Stimulated activated CD8-positive, alpha-beta memory T cell treated with anti-CD3 and anti-CD28 coated beads, Interleukin-2, amount 100 ng/mL, for 48 hours (primary cell): Measurements from ENCODE around the gene MTHFS.
"Not testable (repeated sequence)": the region's sequence is repeated elsewhere in the genome, so short reads cannot be mapped to it uniquely, and the experiment has no call there.

Experiments
- DNase-seq, 2 donors: peaks; one replicate each; pipeline ENCODE4 v3.0.0-alpha.2; 2020; ENCODE audit warnings: low read depth in 2 of 2

Gene MTHFS

GRCh38 chr15:79896634-79897379 lies at the start of gene MTHFS:
Gene MTHFS (minus strand): TSS chr15:79897014. CDS start chr15:79896988, 26 bp downstream.
- DNase-seq = peak; percentile 49 to 52

DNA sequence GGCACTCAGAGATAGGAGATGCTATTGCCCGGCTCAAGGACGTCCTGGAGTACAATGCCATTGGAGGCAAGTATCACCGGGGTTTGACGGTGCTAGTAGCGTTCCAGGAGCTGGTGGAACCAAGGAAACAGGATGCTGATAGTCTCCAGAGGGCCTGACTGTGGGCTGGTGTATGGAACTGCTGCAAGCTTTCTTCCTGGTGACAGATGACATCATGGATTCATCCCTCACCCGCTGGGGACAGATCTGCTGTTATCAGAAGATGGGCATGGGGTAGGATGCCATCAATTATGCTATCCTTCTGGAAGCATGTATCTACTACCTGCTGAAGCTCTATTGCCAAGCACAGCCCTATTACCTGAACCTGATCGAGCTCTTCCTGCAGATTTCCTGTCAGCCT lies 47.8 kb upstream of the MTHFS start:
- no peak for DNase-seq

- no peak for DNase-seq
Measured at GRCh38 chr15:79943820-79944219, 47.0 kb upstream of the MTHFS start.

- no peak for DNase-seq
Measured at GRCh38 chr15:79942741-79943481, 46.1 kb upstream of the MTHFS start.

DNA sequence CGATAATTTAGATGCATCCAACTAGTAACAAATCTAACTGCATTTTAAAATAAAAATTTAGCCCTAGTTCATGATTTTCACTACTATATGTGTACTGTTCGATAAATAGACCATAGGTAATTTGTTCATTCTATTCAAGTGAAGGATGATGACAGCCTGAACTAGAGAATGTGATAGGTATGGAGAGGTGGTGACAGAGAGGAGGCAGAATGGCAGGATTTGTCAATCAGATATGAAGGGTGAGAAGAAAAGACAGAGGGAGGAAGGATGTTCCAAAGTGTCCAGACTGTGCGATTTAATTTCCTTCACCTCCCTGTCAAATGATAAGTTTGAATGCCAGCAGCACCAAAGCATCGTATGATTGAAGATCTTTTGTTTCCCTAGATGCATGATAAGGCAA lies 42.6 kb upstream of the MTHFS start:
- DNase-seq = no peak

DNA sequence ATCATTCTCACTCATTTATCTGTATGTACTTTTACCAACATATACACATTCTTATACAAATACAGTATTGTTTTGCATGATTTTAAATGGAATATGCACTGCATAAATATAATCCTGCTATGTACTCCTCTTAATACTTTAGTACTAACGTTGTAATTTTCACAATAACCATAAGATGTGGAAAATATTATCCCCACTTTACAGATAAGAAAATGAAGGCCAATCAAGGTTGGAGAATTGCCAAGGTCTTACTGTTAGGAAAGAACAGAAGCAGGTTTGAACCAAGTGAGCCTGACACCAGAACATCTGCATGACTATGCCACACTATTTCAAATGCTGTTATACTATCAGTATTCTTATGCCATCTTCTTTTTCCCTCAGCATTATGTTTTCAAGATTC lies 41.3 kb upstream of the MTHFS start:
- DNase-seq = no peak

GRCh38 chr15:79935556-79936201 lies 38.9 kb upstream of the MTHFS start:
- DNase-seq = not testable (repeated sequence)

DNA sequence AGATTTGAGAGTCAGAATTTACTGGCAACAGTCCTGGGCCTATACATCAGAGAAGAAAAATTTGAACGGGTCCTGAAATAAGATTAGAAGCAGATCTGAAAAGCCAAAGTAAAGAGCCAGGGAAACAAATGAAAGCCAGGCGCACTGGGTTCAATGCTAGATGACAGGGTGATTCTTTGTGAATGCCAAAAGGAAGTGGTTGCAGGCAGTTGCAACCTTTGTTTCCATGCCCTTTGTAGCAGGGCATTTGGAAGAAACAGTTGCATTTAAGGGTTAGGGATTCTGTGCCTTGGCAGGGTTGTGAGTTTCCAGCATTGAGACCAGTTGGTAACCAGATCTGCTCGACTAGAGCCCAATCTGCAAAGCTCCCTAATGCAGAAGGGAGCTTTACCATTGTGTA lies 36.4 kb upstream of the MTHFS start:
- DNase-seq = no peak

- no peak for DNase-seq
Measured at GRCh38 chr15:79932447-79932846, 35.6 kb upstream of the MTHFS start.

GRCh38 chr15:79930516-79930915 lies 33.7 kb upstream of the MTHFS start:
- DNase-seq = no peak

- DNase-seq = no peak
Measured at GRCh38 chr15:79929412-79929811, 32.6 kb upstream of the MTHFS start.

- DNase-seq = not testable (repeated sequence)
Measured at GRCh38 chr15:79926116-79926515, 29.3 kb upstream of the MTHFS start.

GRCh38 chr15:79924379-79924778 lies 27.6 kb upstream of the MTHFS start:
- DNase-seq = no peak

DNA sequence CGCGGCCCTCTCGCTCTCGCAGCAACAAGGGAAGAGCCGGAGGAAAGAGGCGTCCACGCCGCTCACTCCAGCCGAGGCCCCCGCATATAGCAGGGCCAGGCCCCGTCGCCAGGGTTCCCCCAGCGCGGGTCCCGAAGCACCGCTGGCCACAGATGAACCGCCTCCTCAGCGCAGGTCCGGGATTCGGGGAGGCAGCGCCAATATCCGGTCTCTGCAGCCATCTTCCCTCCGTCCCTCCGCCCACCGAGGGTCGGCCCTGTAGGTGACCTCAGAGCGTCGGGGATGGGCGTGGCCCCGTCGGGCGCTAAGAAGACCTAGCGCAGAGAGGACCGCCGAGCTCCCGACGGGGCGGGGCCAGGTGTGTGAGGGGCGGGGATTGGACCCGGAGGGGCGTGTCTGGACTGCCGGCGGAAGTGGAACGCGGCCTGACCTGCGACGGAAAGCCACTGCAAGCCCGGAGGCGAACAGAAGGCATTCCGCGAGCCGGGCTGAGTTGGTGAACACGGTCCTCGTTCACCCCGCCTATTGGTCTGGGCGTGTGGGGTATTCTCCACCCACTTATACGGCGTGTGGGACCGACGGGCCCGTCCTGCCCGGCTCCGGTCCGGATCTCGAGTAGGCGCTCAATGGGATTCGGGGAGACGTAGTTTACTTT lies 26.8 kb upstream of the MTHFS start:
- peak; percentile 97 to 99 for DNase-seq

GRCh38 chr15:79923079-79923514 lies 26.3 kb upstream of the MTHFS start:
- peak; percentile 54 to 66 for DNase-seq

DNA sequence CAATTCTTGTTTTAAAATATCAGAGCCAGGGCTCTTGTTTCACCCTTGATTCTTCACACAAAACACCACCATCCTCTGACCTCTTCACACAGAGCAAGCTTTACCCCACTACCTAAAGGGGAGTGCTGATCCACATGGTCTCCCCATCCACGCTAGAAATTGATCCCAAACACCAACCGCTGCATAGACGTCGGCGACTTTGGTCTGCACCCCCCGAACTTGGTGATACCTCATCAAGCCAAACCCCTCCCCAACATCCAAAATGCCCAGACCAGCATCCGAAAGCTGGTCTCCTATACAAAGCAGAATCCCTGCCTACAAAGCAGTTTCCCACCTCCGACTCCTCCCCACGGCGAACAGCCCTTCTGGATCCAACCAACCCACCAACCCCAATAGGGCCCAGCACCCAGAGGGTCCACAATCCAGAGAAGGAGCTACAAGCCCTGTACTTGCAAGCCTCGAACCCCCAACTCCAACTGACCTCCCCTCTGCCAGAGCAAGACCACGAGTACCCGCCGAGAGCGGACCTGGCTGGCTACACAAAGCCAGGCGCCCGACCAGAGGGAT lies 25.8 kb upstream of the MTHFS start:
- DNase-seq = no peak

GRCh38 chr15:79919749-79920511 lies 23.1 kb upstream of the MTHFS start:
- no peak for DNase-seq

GRCh38 chr15:79919090-79919748 lies 22.4 kb upstream of the MTHFS start:
- no peak for DNase-seq

DNA sequence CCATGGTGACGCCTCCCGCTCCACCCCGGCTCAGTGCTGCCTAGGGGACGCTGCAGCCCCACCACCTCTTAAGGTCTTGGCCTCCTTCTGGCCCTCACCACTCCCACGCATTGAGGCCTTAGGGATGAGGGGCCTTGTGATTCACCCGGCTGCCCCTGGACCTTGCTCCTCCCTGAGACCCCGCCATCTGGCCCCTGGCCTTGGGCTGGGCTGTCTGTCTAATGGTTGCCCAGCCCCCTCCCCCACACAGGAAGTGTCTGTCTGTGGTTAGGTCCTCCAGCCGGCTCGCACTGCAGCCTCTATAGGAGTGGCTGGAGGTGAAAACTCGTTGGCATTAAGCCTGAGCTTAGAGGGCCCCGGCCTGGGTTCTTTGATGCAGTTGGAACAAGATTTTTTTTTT lies 21.5 kb upstream of the MTHFS start:
- DNase-seq = no peak

- no peak for DNase-seq
Measured at GRCh38 chr15:79916502-79917132, 19.8 kb upstream of the MTHFS start.
